ENCODE results near the gene SHPK.

- TF ChIP-seq RAD21 (conservative IDR thresholded peaks at IDR 0.05 in 1 of 2, IDR thresholded peaks at IDR 0.05 in 1 of 2) (no peak), SMC3 (IDR thresholded peaks at IDR 0.05) (no peak), CTCF (IDR thresholded peaks at IDR 0.05) (no peak), POLR2AphosphoS2 (conservative IDR thresholded peaks at IDR 0.05; ENCODE audit: low read length) (no peak), CHD2 (IDR thresholded peaks at IDR 0.05; ENCODE audit: low read length, partially characterized antibody) (no peak), RCOR1 (IDR thresholded peaks at IDR 0.05; ENCODE audit: low read depth, low read length) (no peak), ESRRA (IDR thresholded peaks at IDR 0.05; ENCODE audit: borderline replicate concordance, low read length) (no peak), POLR2A (IDR thresholded peaks at IDR 0.05; ENCODE audit: low read length) (no peak), FOSL2 (IDR thresholded peaks at IDR 0.05) (no peak), FOSL2 (CRISPR knock-in tag; IDR thresholded peaks at IDR 0.05) (no peak), ATOH8 (CRISPR knock-in tag; IDR thresholded peaks at IDR 0.05; ENCODE audit: low read depth) (no peak), CHD4 (IDR thresholded peaks at IDR 0.05; ENCODE audit: borderline replicate concordance) (no peak)
Observed at GRCh38 chr17:3596804-3597464, 39.1 kb downstream of the SHPK start.

All from A549 (cell line).